Measurements from ENCODE around the gene PRKACG.

GRCh38 chr9:69003051-69003450 is 10.9 kb downstream of the PRKACG start:
- TF ChIP-seq CTCF (IDR thresholded peaks at IDR 0.05; ENCODE audit: low read depth, low read length, poor library complexity, severe bottlenecking) (no peak), EZH2phosphoT487 (IDR thresholded peaks at IDR 0.05; ENCODE audit: borderline replicate concordance, low read length) (no peak)

All from DOHH2 (cell line).